GM19035 (cell line): Measurements from ENCODE around the gene HOXC9.

Source experiments
- ATAC-seq: cut with Tn5 transposase; IDR thresholded peaks from one replicate; pipeline ENCODE4 v1.9.1; 2021; ENCODE audit not compliant: unreplicated experiment

HOXC9 gene

DNA sequence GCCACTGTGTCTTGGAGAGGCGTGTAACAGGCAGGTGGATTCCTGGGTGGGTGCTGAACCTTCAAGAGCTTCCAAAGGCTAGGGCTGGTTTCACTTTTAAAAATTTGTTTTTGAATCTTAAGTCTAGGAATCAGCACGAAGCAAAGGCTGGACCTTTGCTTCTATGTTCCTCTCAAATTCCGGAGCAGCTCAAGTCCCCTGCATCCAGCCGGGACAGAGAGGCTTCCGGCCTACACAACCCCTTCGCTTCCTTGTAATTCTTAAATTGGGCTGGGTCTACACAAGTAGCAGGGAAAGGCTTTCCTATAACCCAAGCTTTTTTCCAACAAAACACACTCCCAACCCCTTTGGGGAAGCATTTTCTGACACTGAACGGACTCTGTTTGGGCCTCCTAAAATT, 37.0 kb upstream of the HOXC9 start:
- ATAC-seq: no peak

DNA sequence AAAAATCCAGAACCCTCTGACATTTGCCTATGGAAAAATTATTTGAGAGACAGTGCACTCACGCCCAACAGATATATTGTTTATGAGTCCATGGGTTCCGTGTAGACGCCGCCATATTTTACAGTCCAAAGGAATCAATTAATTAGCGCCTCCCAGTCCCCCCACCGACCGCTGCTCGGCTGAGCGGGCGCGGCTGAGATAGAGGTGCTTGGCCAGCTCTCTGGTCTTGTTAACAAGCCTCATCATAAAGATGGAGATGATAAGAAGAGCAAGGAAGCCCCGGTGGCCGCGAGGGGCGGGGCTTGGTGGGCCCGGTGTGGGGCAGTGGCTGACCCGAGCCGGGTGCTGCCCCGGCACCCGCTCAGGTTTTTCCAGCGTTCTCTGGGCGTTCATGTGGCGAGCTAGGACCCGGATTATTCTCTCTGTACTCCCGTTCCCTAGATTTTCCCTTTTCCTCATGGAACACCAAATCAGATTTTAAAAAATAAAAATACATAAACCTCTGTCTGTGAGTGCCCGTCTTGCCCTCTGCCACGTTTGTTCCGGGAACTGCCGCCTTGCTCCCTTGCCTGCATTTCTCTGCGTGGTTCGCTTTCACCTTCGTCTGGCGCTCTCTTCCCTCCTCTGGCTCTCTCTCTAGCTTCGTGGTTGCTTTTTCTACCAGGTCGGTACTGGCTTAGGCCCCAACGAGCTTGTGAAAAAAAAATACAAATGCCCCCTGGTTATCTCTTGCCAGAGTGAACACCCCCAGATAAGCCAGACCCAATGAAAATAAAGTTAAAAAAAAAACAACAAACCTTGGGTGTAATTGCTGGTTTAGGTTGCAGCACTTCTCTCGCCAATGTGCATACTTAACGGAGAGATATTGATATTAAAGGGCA, 36.3 kb upstream of the HOXC9 start:
- ATAC-seq: no peak

DNA sequence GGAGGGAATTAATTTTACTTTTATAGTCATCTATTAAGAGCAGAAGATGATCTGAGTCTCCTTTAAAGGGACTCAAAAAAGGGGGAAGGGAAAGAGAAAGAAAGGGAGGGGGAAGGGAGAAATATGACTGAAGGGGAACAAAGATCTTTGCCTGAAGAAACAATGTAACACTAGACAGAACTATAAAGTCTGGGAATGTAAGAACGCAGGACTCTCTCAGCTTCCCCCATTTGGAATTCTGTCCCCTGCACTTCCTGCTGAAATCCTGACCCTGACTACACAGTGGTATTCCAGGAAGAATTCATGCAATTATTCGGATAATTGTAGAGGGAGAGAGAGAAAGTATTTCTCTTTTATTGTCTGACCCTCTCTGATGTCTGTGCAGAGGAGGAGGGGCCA, 35.6 kb upstream of the HOXC9 start:
- ATAC-seq: no peak

DNA sequence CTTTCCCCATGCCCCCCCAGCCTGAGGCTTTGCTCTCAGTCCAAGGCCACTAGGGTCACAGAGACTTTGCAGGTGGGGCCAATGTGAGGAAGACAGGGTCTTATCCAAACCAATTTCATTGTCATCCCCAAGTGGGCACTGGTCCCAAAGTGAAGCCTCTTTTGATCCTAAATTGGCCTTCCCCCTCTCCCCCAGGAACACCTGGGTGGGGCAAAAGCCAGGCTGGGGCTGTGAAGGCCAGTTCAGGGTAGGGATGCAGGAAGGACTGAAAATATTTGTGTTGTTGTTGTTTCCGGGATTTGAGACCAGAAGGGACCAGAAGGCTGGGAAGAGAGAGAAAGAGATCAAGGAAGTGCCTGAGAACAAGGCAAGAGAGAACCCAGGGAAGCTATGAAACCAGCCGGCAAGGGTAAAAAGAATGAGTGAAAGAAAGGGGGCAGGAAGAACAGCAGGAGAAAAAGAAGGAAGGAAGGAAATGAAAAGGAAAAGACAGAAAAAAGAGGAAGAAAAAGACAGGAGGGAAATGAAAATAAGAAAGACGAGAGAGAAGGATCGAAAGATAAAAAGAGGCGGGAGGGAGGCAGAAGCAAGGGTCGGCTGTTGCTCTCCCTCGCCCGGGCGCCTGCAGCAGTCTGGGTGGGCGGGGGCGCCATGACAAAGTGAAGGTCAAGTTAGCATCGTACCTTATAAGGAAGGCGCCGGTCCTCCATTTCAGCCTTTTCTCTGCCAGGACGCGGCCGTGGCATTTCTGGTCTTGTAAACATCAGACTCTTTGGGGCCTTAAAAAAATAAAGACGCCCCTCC, 34.5 kb upstream of the HOXC9 start:
- no peak for ATAC-seq

DNA sequence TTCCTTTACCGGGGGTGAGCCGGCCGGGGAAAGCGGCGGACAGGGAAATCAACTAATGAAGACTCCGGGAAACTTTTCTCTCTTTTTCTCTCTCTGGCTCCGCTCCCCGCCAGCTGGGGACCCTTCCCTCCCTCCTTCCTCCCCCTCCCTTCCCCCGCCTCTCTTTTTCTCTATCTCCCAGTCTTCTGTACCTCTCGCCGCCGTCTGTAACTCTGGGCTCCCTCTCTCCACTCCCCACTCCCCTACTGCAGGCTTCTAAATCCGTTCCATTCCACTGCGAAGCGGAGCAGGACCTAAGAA, 33.9 kb upstream of the HOXC9 start:
- no peak for ATAC-seq

DNA sequence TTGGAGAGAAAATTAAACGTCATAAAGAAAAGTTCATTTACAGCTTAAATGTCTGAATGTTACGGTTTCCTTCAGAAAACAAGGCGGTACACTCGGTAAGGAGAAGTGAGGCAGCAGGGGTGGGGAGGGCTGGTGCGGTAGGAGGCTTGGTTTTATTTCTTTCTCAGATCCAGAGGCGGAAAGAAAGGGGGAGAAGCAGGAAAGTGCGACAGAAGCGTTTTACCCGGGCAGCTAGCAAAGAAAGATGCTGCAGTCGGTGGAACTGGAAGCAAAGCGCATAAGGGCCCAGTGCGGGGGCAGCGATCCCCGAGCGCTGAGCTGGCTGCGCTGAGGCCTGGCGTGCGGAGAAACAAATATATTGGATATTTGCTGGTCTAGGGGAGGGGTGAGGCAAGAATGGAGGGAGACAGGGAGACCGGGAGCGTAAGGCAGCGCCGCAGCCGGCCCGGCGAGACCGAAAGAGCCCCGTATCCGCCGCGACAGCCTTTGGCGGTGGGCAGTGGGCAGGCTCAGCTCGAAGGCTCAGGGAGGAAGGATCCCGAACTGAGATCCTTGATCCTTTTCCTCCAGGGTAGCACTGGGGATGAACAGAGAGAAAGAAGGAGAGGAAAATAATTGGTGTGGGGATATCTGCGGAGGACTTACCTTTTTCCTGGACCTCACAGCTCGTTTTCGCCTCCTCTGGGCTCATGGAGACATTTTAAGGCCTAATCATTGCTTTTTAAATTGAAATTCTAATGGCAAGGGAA, 33.4 kb upstream of the HOXC9 start:
- ATAC-seq: no peak

DNA sequence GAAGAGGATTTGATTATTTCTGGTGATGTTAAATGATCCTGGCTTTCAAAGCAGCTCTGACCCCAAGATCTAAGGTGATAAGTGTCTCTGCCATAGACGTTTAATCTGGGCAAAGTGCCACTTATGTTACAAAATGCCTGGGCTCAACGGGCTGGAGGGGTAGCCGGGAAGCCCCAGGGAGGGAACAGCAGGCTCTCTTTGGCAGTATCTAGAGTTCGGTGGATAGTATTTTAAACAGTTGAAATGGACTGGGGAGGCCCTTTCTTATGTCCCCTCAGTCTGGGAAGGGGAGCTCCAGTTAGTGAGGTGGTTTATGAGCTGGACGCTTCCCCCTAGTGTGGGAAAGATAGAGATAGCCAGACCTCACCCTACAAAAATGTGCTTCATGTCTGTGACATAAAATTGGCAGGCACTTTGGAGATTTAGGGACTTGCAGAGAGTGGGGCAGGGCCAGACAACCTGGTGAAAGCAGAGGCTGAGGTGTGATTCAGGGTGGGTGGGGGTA, 32.5 kb upstream of the HOXC9 start:
- ATAC-seq: no peak

DNA sequence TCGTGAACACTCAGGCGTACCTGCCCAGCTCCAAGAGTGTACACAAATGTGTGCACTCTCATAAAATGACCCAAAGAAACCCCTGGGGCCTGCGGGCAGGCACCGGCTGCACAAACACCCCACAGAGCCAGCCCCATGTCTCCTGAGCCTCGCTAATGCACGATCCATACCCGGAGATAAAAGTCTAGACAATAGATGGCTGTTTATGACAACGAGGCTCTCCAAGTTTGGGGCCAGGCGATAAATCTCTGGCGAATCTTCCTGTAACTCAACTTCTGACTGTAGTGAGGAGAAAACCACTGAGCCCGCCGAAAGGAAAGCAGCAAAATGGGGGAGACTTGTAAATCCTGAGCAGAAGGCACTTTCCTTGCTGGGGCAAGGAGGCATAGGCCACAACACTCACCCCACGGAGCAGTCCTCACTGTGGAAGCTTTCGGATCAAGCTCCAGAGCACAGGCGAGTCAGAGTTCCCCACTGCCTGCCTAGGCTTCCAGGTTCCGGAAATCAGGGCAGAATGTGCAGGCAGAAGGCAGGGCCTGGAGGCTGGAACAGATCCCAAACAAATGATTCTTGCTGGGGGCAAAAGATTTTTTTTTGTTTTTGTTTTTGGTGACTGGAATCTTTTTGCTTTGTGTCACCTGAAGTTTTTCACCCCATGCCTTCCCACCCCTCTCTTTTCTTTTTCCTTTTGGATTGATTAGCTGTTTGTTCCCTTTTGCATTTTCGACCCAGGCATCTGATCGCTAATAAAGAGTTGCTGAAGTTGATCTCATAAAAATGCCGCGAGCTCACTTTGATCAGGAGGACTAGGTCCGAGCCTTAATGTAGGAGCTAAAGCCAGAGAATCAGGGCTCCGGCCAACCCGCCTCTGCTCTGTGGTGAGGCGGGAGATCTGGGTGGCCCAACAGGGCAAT, 31.5 kb upstream of the HOXC9 start:
- no peak for ATAC-seq

DNA sequence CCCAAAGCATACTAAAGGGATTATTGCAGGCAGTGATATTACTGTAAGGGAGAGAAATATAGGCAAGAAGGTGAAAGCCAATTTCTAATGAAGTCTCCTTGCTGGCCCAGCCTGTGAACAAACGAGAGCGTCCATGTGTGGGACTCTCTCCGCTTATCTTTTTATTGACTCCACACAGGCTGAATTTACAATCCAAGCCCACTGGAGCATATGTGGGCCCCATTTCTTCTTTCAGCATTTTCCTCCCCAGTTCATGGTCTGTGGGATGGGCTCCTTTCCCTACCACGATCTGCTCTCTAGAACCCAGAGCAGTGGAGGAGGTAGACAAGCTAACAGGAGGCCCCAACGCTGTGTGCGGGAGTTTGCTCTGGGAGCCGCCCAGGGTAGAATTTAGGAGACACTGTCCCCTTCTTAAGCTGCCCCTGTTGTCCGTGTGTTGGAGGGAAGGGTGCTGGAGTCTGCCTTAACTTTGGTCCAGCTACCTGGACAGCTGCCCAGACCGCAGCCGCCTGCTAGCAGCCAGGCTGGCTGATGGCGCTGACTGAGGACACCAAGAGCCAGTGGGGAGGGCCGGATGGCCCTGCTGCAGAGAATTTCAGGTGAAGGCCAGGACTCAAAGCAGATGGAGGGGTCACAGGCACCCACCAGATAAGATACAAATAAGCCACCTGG, 30.2 kb upstream of the HOXC9 start:
- ATAC-seq: no peak

DNA sequence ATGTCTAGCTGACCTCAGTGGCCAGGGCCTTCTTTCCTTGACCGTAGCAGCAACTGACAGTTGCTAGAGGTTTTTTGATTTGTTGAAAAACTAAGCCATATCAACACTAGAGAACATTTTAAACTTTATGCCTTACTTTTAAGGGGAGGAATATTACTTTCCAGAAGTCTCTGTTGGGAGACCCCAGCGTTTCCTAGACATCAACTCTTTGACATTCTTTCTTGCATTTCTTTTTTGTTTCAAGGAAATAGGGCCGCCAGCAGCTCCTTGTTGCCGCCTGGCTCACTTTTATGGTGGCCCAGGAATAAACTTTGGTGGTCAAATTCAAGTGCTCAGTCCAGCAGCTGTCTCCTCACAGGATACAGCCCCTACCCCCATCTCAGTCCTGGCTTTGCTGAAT, 29.5 kb upstream of the HOXC9 start:
- ATAC-seq: no peak

DNA sequence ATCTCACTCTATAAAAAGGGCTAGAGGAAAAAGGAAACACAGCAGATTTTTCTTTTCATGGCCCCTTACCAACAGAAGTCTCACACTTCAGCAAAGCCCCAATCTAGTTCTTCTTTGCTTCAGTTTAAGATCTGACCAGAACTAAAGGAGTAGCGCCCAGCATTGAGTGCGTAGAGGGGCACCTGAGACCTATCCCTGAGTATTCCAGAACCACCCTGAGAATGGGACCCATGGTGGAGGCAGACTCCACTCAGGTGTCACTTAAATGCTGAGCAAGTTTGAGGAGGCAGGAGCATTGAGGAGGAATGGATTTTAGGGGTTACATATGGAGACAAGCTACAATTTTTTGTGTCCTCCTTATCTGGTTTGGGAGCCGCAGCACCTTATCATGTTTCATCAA, 28.8 kb upstream of the HOXC9 start:
- ATAC-seq: no peak

DNA sequence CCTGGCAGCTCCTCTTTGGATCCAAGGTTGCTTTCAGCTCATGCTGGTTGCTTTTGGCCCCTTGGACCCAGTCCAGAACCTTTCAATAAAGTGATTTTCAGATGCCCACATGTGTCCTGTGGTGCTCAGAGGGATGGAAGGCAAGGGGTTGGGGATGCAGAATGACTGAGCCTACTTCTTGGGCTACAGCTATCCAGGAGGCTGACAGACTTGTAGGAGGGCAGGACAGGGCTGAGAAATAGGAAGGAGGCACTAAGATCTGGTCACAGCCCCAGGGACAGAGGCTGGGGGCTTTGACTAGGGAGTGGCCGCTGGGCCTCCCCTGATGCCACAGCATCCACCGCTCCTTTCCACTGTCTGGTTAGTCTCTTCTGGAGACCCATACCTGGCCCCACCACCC, 28.3 kb upstream of the HOXC9 start:
- ATAC-seq: no peak

DNA sequence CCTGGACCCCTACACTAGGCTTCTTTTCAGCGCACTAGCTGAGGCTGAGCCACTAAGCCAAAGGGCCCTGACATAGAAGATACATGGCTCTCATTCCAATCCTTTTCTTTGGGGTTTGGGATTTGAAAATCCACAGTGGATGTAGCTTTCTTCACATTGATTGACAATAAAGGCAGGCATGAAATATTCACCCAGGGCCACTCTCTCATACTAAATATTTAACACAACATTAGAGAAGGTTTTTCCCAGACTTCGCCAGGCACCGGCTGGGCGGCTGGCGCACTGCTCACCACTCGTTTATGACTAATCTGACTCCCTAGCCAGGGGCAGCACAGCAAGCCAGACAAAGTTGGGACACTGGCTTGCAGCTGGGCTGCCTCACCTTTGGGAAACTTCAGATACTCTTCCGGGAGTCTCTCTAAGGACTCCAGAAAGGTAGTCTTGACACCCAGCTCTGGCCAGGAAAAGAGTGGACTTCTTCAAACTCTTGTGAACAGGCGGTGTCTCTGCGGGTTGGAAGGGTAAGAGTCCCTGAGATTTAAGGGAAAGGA, 27.7 kb upstream of the HOXC9 start:
- ATAC-seq: no peak

DNA sequence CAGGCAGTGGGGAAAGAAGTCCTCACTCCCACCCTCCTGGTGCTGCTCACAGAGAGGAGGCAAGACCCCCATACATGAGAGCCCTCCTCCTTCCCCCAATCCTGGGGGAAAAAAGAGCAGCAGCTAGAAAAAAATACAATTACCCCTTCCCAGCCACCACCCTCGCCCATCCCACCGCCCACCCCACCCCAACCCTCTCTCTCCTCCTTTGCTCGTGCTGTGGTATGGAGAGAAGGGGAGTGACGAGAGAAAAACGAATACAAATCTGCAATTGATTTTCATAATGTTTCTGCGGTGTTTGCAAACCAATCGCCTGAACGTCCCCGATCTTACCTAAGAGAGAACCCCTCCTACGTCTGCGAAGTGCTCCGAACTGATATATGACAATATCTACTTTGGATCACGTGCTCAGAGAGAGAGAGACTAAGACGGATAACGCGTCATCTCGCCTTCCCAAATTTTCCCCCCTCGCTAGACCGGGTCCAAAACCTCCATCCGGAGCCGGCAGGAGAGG, 27.2 kb upstream of the HOXC9 start, which contains the start of gene HOXC11:
Gene HOXC11 (plus strand): TSS at position 405 of the 514 bp plus-strand sequence. CDS start 116 bp downstream, outside the sequence.
- no peak for ATAC-seq

DNA sequence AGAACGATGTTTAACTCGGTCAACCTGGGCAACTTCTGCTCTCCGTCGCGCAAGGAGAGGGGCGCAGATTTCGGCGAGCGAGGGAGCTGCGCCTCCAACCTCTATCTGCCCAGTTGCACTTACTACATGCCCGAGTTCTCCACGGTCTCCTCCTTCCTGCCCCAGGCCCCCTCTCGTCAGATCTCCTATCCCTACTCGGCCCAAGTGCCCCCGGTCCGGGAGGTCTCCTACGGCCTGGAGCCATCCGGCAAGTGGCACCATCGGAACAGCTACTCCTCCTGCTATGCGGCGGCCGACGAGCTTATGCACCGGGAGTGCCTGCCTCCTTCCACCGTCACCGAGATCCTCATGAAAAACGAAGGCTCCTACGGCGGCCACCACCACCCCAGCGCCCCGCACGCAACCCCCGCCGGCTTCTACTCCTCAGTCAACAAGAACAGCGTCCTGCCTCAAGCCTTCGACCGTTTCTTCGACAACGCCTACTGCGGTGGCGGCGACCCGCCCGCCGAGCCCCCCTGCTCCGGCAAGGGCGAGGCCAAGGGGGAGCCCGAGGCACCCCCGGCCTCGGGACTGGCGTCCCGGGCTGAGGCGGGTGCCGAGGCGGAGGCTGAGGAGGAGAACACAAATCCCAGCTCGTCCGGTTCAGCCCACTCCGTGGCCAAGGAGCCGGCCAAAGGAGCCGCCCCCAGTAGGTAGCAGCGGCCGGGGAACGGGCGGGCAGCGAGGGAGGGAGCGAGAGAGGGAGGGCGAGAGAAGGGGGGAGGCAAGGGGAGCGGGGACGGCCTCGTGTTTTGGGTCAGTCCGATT, 26.5 kb upstream of the HOXC9 start:
- no peak for ATAC-seq

DNA sequence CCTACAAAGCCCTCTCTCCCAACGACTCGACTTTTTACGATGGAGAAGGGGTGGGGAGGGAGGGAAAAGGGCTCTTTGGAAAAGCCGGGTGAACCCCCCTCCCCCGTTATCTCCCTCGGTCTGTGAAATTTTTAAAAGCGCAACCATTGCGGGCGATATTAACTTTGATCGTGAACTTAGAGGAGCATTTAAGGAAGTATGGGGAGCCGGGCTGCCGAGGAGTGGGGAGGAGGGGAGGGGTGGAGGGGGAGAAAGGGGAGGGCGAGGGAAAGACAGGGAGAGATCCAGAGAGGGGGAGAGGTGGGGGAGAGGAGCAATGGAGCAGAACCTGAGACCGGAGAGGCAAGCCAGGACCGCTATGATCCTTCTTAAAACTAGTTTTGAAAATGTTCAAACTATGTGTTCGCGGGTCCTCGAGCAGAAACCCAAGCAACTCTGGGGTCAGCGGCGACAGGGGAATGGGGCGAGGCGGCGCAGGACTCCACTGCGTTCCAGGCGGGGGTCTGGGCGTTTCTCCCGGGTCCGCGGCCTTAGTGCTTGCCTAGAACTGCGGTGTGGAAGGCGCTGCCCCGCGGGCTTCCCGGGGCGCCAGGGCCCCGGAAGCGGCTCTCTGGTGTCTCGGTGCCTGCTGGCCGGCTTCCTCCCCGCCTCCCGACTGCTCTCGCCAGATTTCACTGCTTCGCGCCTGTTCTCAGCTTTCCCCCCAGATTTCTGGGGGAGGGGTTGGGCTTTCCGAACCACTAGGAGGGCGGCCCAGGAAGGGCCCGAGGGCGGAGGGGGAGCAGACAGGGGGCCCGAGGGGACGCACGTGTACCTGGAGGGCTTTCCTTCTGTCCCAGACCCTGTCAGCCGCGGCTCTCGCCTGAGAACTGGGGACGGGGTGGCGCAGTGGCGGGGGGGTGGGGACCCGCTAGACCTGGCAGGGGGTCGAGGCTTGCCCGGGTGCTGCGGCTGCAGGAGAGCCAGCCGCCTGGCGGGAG, 25.6 kb upstream of the HOXC9 start, which contains the start of gene HOTAIR:
Gene HOTAIR (minus strand): TSS at position 871 of the 980 bp plus-strand sequence.
- ATAC-seq: no peak

DNA sequence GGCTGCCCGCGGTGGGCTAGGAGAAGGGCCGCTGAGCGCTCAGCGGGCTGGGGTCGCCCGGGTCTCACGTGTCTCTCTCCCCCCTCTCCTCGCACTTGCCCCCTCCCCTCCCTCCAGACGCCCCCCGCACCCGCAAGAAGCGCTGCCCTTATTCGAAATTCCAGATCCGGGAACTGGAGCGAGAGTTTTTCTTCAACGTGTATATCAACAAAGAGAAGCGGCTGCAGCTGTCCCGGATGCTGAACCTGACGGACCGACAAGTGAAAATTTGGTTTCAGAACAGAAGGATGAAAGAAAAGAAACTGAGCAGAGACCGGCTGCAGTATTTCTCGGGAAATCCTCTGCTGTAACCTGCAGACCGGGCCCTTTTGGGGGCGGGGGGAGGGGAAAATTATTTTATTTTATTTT, 24.9 kb upstream of the HOXC9 start:
- no peak for ATAC-seq
